Fibroblast of pulmonary artery (primary cell): ENCODE measurements around the gene NOL8.

Source experiments
- DNase-seq: peaks from one replicate; pipeline ENCODE4 v3.0.0-alpha.2; 2010; ENCODE audit warnings: low read depth
- H3K4me3 ChIP-seq: replicated peaks from 2 replicates; pipeline ENCODE4 v1.5.1; 2011; ENCODE audit warnings: low read depth, mild to moderate bottlenecking, control low read depth, low read length, moderate library complexity
- CTCF ChIP-seq: IDR thresholded peaks from 2 replicates; pipeline ENCODE4 v1.5.1; 2011; ENCODE audit warnings: mild to moderate bottlenecking, control low read depth, low read length, inconsistent platforms; ENCODE audit errors: missing control alignments

Gene NOL8

GRCh38 chr9:92350740-92351133 is 25.6 kb upstream of the NOL8 start:
- H3K4me3 ChIP-seq: no peak overlapping the region
- no peak for TF ChIP-seq CTCF
- peak; percentile 6 for DNase-seq

- no peak overlapping the region for H3K4me3 ChIP-seq
- no peak for TF ChIP-seq CTCF
- DNase-seq: peak; percentile 62
Measured at GRCh38 chr9:92349771-92350739, 24.9 kb upstream of the NOL8 start.

- TF ChIP-seq CTCF: no peak
- no peak for DNase-seq
- no peak overlapping the region for H3K4me3 ChIP-seq
Measured at GRCh38 chr9:92345582-92345981, 20.4 kb upstream of the NOL8 start.

GRCh38 chr9:92342825-92343488 is 17.8 kb upstream of the NOL8 start:
- TF ChIP-seq CTCF: peak; percentile 2
- no peak overlapping the region for H3K4me3 ChIP-seq
- peak; percentile 56 for DNase-seq

- no peak for DNase-seq
- no peak for TF ChIP-seq CTCF
- no peak overlapping the region for H3K4me3 ChIP-seq
Measured at GRCh38 chr9:92341578-92341977, 16.4 kb upstream of the NOL8 start.

GRCh38 chr9:92333282-92333634 is 8.1 kb upstream of the NOL8 start:
- H3K4me3 ChIP-seq: no peak overlapping the region
- TF ChIP-seq CTCF: no peak
- DNase-seq: no peak
